Kidney epithelial cell (primary cell): ENCODE measurements around the gene YPEL1. TPM values are rescaled to one million over a fixed set of nuclear protein-coding genes. Genes with fewer than 3 reads are reported as not detected.

ENCODE experiments used
- DNase-seq: peaks from one replicate; pipeline ENCODE4 v3.0.0-alpha.2; 2010; ENCODE audit warnings: low read depth
- H3K27me3 ChIP-seq: 2 replicates; pipeline ENCODE4 v1.6.0; 2011; ENCODE audit warnings: low read length; ENCODE audit not compliant: control insufficient read depth, insufficient read depth
- H3K36me3 ChIP-seq: 2 replicates; pipeline ENCODE4 v1.5.1; 2011; ENCODE audit warnings: low read length; ENCODE audit not compliant: control insufficient read depth, insufficient read depth
- H3K4me3 ChIP-seq: 2 replicates; pipeline ENCODE4 v1.5.1; 2011; ENCODE audit warnings: low read depth, mild to moderate bottlenecking, control low read depth, low read length
- total RNA-seq: library from RNA; depleted of rRNA; stranded (reverse); fragments of >200 nt; gene quantifications from 2 replicates; pipeline ENCODE4 v1.2.3, GENCODE V29; 2015
- TF ChIP-seq, protein P1 (sequence below): IDR thresholded peaks from 2 replicates; pipeline ENCODE4 v1.5.1; 2011; ENCODE audit warnings: mild to moderate bottlenecking, moderate library complexity, low read length, control low read depth, inconsistent platforms; ENCODE audit not compliant: insufficient read depth, poor library complexity, severe bottlenecking

The YPEL1 gene
- total RNA-seq, 1 donor from 2014 or later: 4.9 TPM

DNA sequence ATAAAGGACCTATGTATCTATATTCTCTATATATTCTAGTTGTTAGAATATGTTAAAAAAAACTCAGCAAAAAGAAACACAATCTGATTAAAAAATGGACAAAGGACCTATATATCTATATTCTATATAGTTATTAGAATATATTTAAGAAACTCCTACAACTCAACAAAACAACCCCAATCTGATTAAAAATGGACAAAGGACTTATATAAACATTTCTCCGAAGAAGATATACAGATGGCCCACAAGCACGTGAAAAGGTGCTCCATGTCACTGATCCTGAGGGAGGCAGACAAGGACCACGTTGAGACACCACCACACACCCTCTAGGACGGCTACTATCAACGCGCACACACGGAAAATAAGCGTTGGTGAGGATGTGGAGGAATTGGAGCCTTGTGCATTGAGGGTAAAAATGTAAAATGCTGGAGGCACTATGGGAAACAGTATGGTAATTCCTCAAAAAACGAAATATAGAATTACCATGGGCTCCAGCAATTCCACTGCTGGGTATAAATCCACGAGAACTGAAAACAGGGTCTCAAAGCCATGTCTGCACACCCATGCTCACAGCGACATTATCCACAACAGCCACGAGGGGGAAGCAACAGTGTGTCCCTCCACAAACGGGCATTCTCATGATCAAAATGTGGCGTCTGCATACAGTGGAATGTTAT is 22.7 kb downstream of the YPEL1 start:
- DNase-seq: no peak
- TF ChIP-seq, protein P1, sequence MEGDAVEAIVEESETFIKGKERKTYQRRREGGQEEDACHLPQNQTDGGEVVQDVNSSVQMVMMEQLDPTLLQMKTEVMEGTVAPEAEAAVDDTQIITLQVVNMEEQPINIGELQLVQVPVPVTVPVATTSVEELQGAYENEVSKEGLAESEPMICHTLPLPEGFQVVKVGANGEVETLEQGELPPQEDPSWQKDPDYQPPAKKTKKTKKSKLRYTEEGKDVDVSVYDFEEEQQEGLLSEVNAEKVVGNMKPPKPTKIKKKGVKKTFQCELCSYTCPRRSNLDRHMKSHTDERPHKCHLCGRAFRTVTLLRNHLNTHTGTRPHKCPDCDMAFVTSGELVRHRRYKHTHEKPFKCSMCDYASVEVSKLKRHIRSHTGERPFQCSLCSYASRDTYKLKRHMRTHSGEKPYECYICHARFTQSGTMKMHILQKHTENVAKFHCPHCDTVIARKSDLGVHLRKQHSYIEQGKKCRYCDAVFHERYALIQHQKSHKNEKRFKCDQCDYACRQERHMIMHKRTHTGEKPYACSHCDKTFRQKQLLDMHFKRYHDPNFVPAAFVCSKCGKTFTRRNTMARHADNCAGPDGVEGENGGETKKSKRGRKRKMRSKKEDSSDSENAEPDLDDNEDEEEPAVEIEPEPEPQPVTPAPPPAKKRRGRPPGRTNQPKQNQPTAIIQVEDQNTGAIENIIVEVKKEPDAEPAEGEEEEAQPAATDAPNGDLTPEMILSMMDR: peak; percentile 77
- Histone ChIP-seq H3K27me3 (no peaks in the 10 kb centered on the region), H3K36me3 (no peaks in the 10 kb centered on the region), H3K4me3 (no peak overlapping the region)

DNA sequence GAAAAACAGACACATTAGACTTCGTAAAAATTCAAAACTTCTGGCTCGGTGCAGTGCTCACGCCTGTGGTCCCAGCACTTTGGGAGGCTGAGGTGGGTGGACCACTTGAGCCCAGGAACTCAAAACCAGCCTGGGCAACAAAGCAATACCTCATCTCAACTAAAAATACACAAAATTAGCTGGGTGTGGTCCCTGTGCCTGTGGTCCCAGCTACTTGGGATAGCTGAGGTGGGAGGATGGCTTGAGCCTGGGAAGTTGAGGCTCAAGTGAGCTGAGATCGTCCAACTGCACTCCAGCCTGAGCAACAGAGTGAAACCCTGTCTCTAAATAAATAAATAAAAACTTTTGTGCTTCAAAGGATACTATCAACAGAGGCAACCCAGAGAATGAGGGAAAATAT is 23.7 kb downstream of the YPEL1 start:
- Histone ChIP-seq H3K4me3 (no peak overlapping the region), H3K27me3 (no peaks in the 10 kb centered on the region), H3K36me3 (no peaks in the 10 kb centered on the region)
- no peak for DNase-seq
- TF ChIP-seq, protein P1: no peak

DNA sequence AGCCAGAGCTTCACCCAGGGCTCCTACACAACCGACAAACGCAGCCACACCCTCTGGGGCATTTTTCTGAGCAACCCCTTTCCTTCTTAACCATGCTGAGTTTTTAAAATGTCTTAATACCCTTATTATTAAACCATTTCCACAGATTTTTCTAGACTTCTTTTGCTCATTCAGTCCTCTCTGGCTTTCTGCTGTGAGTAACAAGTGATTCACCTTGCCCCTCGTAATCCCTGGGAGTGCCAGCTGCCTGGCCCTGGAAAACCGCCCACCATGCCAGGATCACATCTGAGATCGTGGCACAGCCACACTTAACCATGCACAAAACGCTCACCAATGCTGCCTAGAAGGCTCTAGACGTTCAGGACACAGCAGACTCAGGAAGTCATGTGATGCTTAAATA is 25.4 kb downstream of the YPEL1 start:
- no peaks in the 10 kb centered on the region for H3K27me3 ChIP-seq
- TF ChIP-seq, protein P1: no peak
- no peak overlapping the region for H3K4me3 ChIP-seq
- DNase-seq: no peak
- H3K36me3 ChIP-seq: no peaks in the 10 kb centered on the region

DNA sequence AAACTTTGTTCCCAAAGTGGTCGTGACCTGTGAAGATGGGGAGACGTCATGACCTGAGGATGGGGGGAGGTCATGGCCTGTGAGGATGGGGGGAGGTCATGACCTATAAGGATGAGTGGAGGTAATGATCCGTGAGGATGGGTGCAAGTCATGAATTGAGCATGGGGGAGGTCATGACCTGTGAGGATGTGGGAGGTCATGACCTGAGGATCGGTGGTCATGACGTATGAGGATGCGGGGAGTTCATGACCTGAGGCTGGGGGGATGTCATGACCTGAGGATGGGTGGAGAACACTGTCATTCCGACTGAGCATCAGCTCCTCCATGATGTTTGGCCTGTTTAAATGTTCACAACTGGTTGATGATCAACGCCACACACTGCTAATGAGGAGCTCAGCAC is 25.9 kb downstream of the YPEL1 start:
- no peak overlapping the region for H3K4me3 ChIP-seq
- H3K27me3 ChIP-seq: no peaks in the 10 kb centered on the region
- no peaks in the 10 kb centered on the region for H3K36me3 ChIP-seq
- DNase-seq: no peak
- TF ChIP-seq, protein P1: no peak

DNA sequence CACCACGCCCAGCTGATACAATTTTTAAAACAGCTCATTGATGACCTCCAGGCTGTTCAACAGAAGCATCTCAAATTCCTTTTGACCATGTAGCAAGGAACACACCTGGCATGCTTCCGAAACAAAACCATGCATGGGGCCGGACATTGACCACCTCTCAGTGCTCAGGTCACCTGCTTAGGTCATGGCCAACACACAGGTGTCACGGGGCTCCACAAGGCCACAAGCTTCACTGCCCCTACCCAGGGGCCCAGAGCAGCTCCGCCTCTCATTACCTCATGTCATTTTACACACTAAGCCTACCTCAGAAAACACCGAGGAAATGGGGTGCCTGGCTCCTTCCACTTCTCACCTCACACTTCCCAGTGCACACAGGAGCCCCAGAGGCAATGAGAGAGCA is 26.6 kb downstream of the YPEL1 start:
- Histone ChIP-seq H3K4me3 (no peak overlapping the region), H3K36me3 (no peaks in the 10 kb centered on the region), H3K27me3 (no peaks in the 10 kb centered on the region)
- TF ChIP-seq, protein P1: no peak
- DNase-seq: no peak

DNA sequence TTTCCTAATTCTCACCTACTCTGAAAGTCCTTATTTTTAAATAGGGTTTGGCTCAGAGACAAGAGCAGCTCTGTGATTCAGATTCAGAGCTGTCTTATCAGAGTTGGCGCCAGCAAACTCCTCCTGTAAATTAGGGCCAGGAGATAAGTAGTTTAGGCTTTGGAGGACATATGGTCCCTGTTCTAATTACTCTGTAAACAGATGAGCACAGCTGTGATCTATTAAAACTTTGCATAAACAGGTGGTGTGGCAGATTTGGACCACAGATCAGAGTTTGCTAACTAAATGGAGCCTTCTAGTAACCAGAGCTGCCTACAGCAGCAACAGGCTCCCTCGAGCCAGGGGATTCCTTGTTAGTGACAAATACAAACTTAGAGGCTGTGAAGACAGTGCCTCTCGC is 27.9 kb downstream of the YPEL1 start:
- DNase-seq: no peak
- TF ChIP-seq, protein P1: no peak
- no peaks in the 10 kb centered on the region for H3K27me3 ChIP-seq
- no peak overlapping the region for H3K4me3 ChIP-seq
- no peaks in the 10 kb centered on the region for H3K36me3 ChIP-seq
